Globus pallidus (tissue), 1 donor: ENCODE results near the gene HMCN2.

Experiments used
- DNase-seq: peaks from one replicate; pipeline ENCODE4 v3.0.0-alpha.2; 2015; ENCODE audit warnings: low spot score

The HMCN2 gene

GRCh38 chr9:130290291-130291181, 25.0 kb downstream of the HMCN2 start:
- DNase-seq, result no peak

GRCh38 chr9:130291474-130291873, 25.9 kb downstream of the HMCN2 start:
- no peak for DNase-seq

GRCh38 chr9:130292106-130292505, 26.5 kb downstream of the HMCN2 start:
- no peak for DNase-seq

GRCh38 chr9:130294664-130295063, 29.1 kb downstream of the HMCN2 start:
- no peak for DNase-seq

GRCh38 chr9:130295431-130295830, 29.9 kb downstream of the HMCN2 start:
- DNase-seq, result no peak

GRCh38 chr9:130295945-130296782, 30.6 kb downstream of the HMCN2 start:
- DNase-seq, result no peak

- no peak for DNase-seq
Observed at GRCh38 chr9:130296783-130297055, 31.2 kb downstream of the HMCN2 start.

- no peak for DNase-seq
Observed at GRCh38 chr9:130297371-130297770, 31.8 kb downstream of the HMCN2 start.

- DNase-seq, result no peak
Observed at GRCh38 chr9:130298662-130299279, 33.2 kb downstream of the HMCN2 start.

- DNase-seq, result no peak
Observed at GRCh38 chr9:130299785-130300615, 34.4 kb downstream of the HMCN2 start.

GRCh38 chr9:130300739-130301138, 35.2 kb downstream of the HMCN2 start:
- no peak for DNase-seq

GRCh38 chr9:130301483-130302286, 36.1 kb downstream of the HMCN2 start:
- no peak for DNase-seq

GRCh38 chr9:130302785-130303612, 37.4 kb downstream of the HMCN2 start:
- no peak for DNase-seq

- no peak for DNase-seq
Observed at GRCh38 chr9:130303613-130304055, 38.1 kb downstream of the HMCN2 start.

GRCh38 chr9:130304116-130304515, 38.6 kb downstream of the HMCN2 start:
- no peak for DNase-seq

- no peak for DNase-seq
Observed at GRCh38 chr9:130304643-130305042, 39.1 kb downstream of the HMCN2 start.

- DNase-seq, result no peak
Observed at GRCh38 chr9:130305381-130305780, 39.8 kb downstream of the HMCN2 start.

- no peak for DNase-seq
Observed at GRCh38 chr9:130306823-130307666, 41.5 kb downstream of the HMCN2 start.

- no peak for DNase-seq
Observed at GRCh38 chr9:130307667-130307943, 42.0 kb downstream of the HMCN2 start.
